GM12878 (cell line): ENCODE measurements around the gene EEF1G. TPM values are rescaled to one million over a fixed set of nuclear protein-coding genes. Genes with fewer than 3 reads are reported as not detected.
A peak's percentile ranks its signal among the peaks of the same experiment; 100 is the strongest.

Experiments
- ATAC-seq: fragments of 200-7000 bp; cut with Tn5 transposase; 3 replicates; pipeline ENCODE4 v1.9.1; 2020; ENCODE audit warnings: mild to moderate bottlenecking, moderate library complexity
- BruUV-seq: library from RNA; stranded (reverse); fragments of 400-500 nt; replicated peaks from 2 replicates; lab custom pipeline; 2021; lab: Mats Ljungman, UMichigan
- CTCF ChIA-PET: fragments of 300-600 bp; sonication (Branson Sonifier 250); formaldehyde crosslinking; extraction: SDS; loops from one replicate; lab custom pipeline; 2021; ENCODE audit warnings: inconsistent platforms; lab: Yijun Ruan, JAX
- POLR2A ChIA-PET: fragments of 350-600 bp; formaldehyde crosslinking; extraction: SDS; loops from one replicate; lab custom pipeline; 2021; ENCODE audit warnings: inconsistent platforms; lab: Charles Lee
- RAD21 ChIA-PET: fragments of 300-600 bp; sonication (Branson Sonifier 250); formaldehyde crosslinking; loops from one replicate; lab custom pipeline; 2023; ENCODE audit warnings: antibody characterized with exemption; ENCODE audit not compliant: unreplicated experiment; lab: Charles Lee
- SMC1A ChIA-PET: fragments of 300-600 bp; sonication (Branson Sonifier 250); formaldehyde crosslinking; loops from one replicate; lab custom pipeline; 2023; ENCODE audit not compliant: unreplicated experiment, uncharacterized antibody; lab: Charles Lee
- DNase-seq: peaks from one replicate; pipeline ENCODE4 v3.0.0-alpha.2; 2011; ENCODE audit warnings: low read depth, low spot score
- FAIRE-seq: peaks from 3 replicates; lab custom pipeline; 2011; peaks lifted over from hg19 to GRCh38; lab: Jason Lieb, UNC
- H2AFZ ChIP-seq: 2 replicates; pipeline ENCODE4 v1.6.0; 2011; ENCODE audit warnings: low read depth, low read length, control low read depth; ENCODE audit not compliant: control insufficient read depth
- H3K27ac ChIP-seq: 2 replicates; pipeline ENCODE4 v1.5.1; 2011; ENCODE audit warnings: control low read depth; ENCODE audit not compliant: control insufficient read depth, insufficient read depth
- H3K27me3 ChIP-seq, 2 experiments: replicated peaks in 1 of 2; 2 replicates each; pipeline versions ENCODE4 v1.6.0 to v1.6.1; 2011; ENCODE audit warnings: low read length in 1 of 2; ENCODE audit not compliant: control insufficient read depth in 2 of 2, insufficient read depth in 2 of 2
- H3K36me3 ChIP-seq, 2 experiments: 2 replicates each; pipeline ENCODE4 v1.5.1; 2011; ENCODE audit warnings: low read length in 1 of 2; ENCODE audit not compliant: control insufficient read depth in 2 of 2, insufficient read depth in 2 of 2
- H3K4me1 ChIP-seq: 2 replicates; pipeline ENCODE4 v1.6.1; 2011; ENCODE audit warnings: mild to moderate bottlenecking, low read length, moderate library complexity, mixed read lengths; ENCODE audit not compliant: control insufficient read depth, insufficient read depth
- H3K4me2 ChIP-seq: 2 replicates; pipeline ENCODE4 v1.6.0; 2011; ENCODE audit warnings: control low read depth; ENCODE audit not compliant: control insufficient read depth, insufficient read depth
- H3K4me3 ChIP-seq: fragments of 200-600 bp; sonication (generic); 2 replicates; pipeline ENCODE4 v1.5.1; 2016
- H3K79me2 ChIP-seq: 2 replicates; pipeline ENCODE4 v1.6.0; 2011; ENCODE audit warnings: low read length; ENCODE audit not compliant: control insufficient read depth, insufficient read depth
- H3K9ac ChIP-seq: 2 replicates; pipeline ENCODE4 v1.8.0; 2011; ENCODE audit warnings: low read length, control low read depth, mixed read lengths; ENCODE audit not compliant: control insufficient read depth, insufficient read depth
- H3K9me3 ChIP-seq: replicated peaks from 3 replicates; pipeline ENCODE4 v1.5.1; 2011; ENCODE audit warnings: mild to moderate bottlenecking, low read length; ENCODE audit not compliant: control insufficient read depth, insufficient read depth
- H4K20me1 ChIP-seq: 2 replicates; pipeline ENCODE4 v1.6.0; 2011; ENCODE audit not compliant: control insufficient read depth, insufficient read depth
- BACH1 ChIP-seq: fragments of 450-650 bp; IDR thresholded peaks from 2 replicates; pipeline ENCODE4 v1.6.1; 2017; ENCODE audit warnings: mild to moderate bottlenecking, borderline replicate concordance
- E2F4 ChIP-seq: IDR thresholded peaks from 2 replicates; pipeline ENCODE4 v1.6.1; 2012; ENCODE audit warnings: low read depth, low read length, improper control_type of control experiment
- EED ChIP-seq: sonication (generic); IDR thresholded peaks from 2 replicates; pipeline ENCODE4 v1.6.1; 2016; ENCODE audit warnings: antibody characterized with exemption, low read depth
- EZH2 ChIP-seq: IDR thresholded peaks from 2 replicates; pipeline ENCODE4 v1.6.1; 2012; ENCODE audit warnings: low read depth, mild to moderate bottlenecking, control low read depth, inconsistent platforms, low read length, borderline replicate concordance; ENCODE audit not compliant: control insufficient read depth
- GABPA ChIP-seq: IDR thresholded peaks from 2 replicates; pipeline ENCODE4 v1.6.1; 2014; ENCODE audit warnings: antibody characterized with exemption, low read depth, mild to moderate bottlenecking, inconsistent platforms
- HDGF ChIP-seq: fragments of 450-650 bp; IDR thresholded peaks from 2 replicates; pipeline ENCODE4 v1.6.1; 2016; ENCODE audit warnings: antibody characterized with exemption
- IKZF1 ChIP-seq: fragments of 450-650 bp; conservative IDR thresholded peaks from 2 replicates; pipeline ENCODE4 v1.6.1; 2017; ENCODE audit warnings: antibody characterized with exemption, mild to moderate bottlenecking
- NFYA ChIP-seq: IDR thresholded peaks from 2 replicates; pipeline ENCODE4 v1.6.1; 2011; ENCODE audit warnings: low read depth, mild to moderate bottlenecking, low read length, improper control_type of control experiment, borderline replicate concordance
- RELA ChIP-seq: fragments of 450-650 bp; IDR thresholded peaks from 2 replicates; pipeline ENCODE4 v1.8.0; 2014; ENCODE audit warnings: borderline replicate concordance; ENCODE audit not compliant: partially characterized antibody
- YY1 ChIP-seq: IDR thresholded peaks from 2 replicates; pipeline ENCODE4 v1.6.1; 2011; ENCODE audit warnings: low read depth, mild to moderate bottlenecking, low read length
- ZBTB11 ChIP-seq: fragments of 450-650 bp; formaldehyde crosslinking; IDR thresholded peaks from 2 replicates; pipeline ENCODE4 v1.5.0; 2022; ENCODE audit warnings: mild to moderate bottlenecking, missing genetic modification characterization
- ZNF687 ChIP-seq: fragments of 450-650 bp; IDR thresholded peaks from 2 replicates; pipeline ENCODE4 v1.6.1; 2017; ENCODE audit warnings: mild to moderate bottlenecking, moderate library complexity
- WGBS: methylation state at CpG from one replicate; pipeline ENCODE4 v1.1.6; 2016; ENCODE audit warnings: low lambda C conversion rate; ENCODE audit not compliant: insufficient replicate concordance, insufficient coverage; ENCODE audit errors: missing lambda C conversion rate; 5-methylcytosine and 5-hydroxymethylcytosine counted together
- in situ Hi-C: fragments of 300-500 bp; cut with MboI; formaldehyde crosslinking; loops from 9 replicates; pipeline ENCODE4 v1.14.3; 2018; ENCODE audit warnings: mixed read lengths
- intact Hi-C: fragments of 100-400 bp; cut with micrococcal nuclease; formaldehyde crosslinking; loops from one replicate; pipeline ENCODE4 v1.14.2; 2022; ENCODE audit not compliant: unreplicated experiment
- polyA plus RNA-seq, 11 experiments: library from polyadenylated mRNA; depleted of rRNA in 4 of 11; unstranded in 6 of 11; stranded (reverse) in 5 of 11; fragments of >200 nt; fragmentation: Nextera tagmentation in 4 of 11; fragmentation: Illumina TruSeq in 1 of 11; extraction: Ambion mirVana in 4 of 11; extraction: Trizol in 1 of 11; gene quantifications; 1 replicate in 1 of 11; 2 replicates in 10 of 11; pipeline versions ENCODE4 v1.2.1 to v1.2.3, GENCODE V29; 2011 to 2016; ENCODE audit warnings: inconsistent platforms in 2 of 11, missing spikeins in 2 of 11, low read depth in 1 of 11
- total RNA-seq, 4 experiments: library from RNA; depleted of rRNA in 3 of 4; stranded (reverse); fragments of >200 nt in 3 of 4; fragmentation: Illumina TruSeq in 1 of 4; extraction: Trizol in 1 of 4; gene quantifications; 2 replicates each; pipeline versions ENCODE4 v1.2.1 to v1.2.3, GENCODE V29; 2013 to 2021

Gene EEF1G
- total and polyA plus RNA-seq, 10 of the 15 experiments (the other 5 are each of a cell fraction or from before 2014, with no cell fraction given): 850 to 2,739 (median 2,277) TPM

- intact Hi-C loops (loop anchor here (5.0 kb wide), 1 partner anchor 61 kb away; the partner anchor contains the start of genes LBHD1 and UQCC3), in situ Hi-C loops (no loop called here)
- ChIA-PET POLR2A (interaction anchor here (0.5 to 2.6 kb wide), 19 partner anchors 8 to 245 kb away, joined by 3 to 13 read pairs (median 3); partner anchors contain the start of genes B3GAT3, C11orf98, CSKMT and LBHD1), CTCF (interaction anchor here (0.5 to 4.9 kb wide), 16 partner anchors 10 to 270 kb away, joined by 3 to 41 read pairs (median 4); partner anchors contain the start of genes B3GAT3, MTA2, SLC3A2 and TUT1), SMC1A (interaction anchor here (0.7 to 2.9 kb wide), 10 partner anchors 9 to 143 kb away, joined by 3 to 19 read pairs (median 4); partner anchors contain the start of genes B3GAT3, INTS5, MTA2 and TUT1), RAD21 (interaction anchor here (0.8 to 2.1 kb wide), 8 partner anchors 9 to 243 kb away, joined by 3 to 9 read pairs (median 4); partner anchors contain the start of genes B3GAT3, C11orf98, CSKMT and MTA2)
- Histone ChIP-seq H3K27me3 (no peaks in the 10 kb centered on the region), H3K4me2 (peak overlapping the region; percentile 97), H3K9ac (peak overlapping the region; percentile 95), H3K36me3 (no peaks in the 10 kb centered on the region; a peak in 1 of 4 replicates), H3K9me3 (no peaks in the 10 kb centered on the region), H3K27ac (peak overlapping the region; percentile 81), H2AFZ (peak overlapping the region; percentile 85), H3K4me3 (peak overlapping the region; percentile 94), H4K20me1 (no peaks in the 10 kb centered on the region; the same call in 1 of the 2 replicates), H3K4me1 (peaks cover 14% of the 10 kb centered on the region), H3K79me2 (peaks cover 16% of the 10 kb centered on the region)
- WGBS: 58% methylated on average over 26 of the region's 28 CpGs
- DNase-seq (no peak), FAIRE-seq (no peak)
- BruUV-seq: no TSS peak
- no peak for TF ChIP-seq GABPA
- no peak for TF ChIP-seq E2F4
- no peak for TF ChIP-seq ZBTB11 (CRISPR knock-in tag)
- TF ChIP-seq YY1: no peak
- TF ChIP-seq ZNF687: no peak
- TF ChIP-seq RELA: no peak
- no peak for TF ChIP-seq EZH2
- TF ChIP-seq NFYA: no peak
- TF ChIP-seq EED: no peak
- TF ChIP-seq BACH1: no peak
- TF ChIP-seq IKZF1: no peak
- no peak for TF ChIP-seq HDGF
- TF ChIP-seq, all 136 proteins: peak for 0
- ATAC-seq: no peak
Measured at GRCh38 chr11:62610814-62611704, 37.4 kb upstream of the EEF1G start.
